ENCODE results near the gene PEX5.

The PEX5 gene

DNA sequence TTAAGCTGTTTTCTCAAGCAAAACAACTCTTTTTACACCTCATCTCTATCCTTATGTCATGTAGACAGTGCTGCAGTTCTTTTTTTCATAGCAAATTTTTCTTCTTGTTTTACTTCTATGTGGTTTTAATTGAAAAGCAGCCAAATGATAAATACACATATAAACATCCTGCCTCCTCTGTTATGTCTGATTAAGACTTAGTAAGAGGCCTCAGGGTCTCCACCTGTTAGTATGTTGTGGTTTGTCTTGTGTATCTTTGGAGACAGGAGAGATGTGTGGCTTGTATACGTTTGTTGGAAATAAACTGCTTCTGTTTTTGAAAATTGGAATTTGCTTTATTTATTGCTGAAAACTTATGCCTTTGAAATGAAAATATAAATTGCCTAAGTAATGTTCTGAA lies 32.0 kb downstream of the PEX5 start (continued):
- TF ChIP-seq, protein P1, sequence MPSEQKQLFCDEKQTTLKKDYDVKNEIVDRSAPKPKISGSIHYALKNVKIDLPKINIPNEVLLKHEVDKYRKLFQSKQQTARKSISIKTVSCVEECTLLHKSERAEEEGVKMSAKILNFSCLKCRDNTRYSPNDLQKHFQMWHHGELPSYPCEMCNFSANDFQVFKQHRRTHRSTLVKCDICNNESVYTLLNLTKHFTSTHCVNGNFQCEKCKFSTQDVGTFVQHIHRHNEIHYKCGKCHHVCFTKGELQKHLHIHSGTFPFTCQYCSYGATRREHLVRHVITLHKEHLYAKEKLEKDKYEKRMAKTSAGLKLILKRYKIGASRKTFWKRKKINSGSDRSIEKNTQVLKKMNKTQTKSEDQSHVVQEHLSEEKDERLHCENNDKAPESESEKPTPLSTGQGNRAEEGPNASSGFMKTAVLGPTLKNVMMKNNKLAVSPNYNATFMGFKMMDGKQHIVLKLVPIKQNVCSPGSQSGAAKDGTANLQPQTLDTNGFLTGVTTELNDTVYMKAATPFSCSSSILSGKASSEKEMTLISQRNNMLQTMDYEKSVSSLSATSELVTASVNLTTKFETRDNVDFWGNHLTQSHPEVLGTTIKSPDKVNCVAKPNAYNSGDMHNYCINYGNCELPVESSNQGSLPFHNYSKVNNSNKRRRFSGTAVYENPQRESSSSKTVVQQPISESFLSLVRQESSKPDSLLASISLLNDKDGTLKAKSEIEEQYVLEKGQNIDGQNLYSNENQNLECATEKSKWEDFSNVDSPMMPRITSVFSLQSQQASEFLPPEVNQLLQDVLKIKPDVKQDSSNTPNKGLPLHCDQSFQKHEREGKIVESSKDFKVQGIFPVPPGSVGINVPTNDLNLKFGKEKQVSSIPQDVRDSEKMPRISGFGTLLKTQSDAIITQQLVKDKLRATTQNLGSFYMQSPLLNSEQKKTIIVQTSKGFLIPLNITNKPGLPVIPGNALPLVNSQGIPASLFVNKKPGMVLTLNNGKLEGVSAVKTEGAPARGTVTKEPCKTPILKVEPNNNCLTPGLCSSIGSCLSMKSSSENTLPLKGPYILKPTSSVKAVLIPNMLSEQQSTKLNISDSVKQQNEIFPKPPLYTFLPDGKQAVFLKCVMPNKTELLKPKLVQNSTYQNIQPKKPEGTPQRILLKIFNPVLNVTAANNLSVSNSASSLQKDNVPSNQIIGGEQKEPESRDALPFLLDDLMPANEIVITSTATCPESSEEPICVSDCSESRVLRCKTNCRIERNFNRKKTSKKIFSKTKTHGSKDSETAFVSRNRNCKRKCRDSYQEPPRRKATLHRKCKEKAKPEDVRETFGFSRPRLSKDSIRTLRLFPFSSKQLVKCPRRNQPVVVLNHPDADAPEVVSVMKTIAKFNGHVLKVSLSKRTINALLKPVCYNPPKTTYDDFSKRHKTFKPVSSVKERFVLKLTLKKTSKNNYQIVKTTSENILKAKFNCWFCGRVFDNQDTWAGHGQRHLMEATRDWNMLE (tag by site-specific recombination; conservative IDR thresholded peaks at IDR 0.05; ENCODE audit: low read depth), result no peak
- TF ChIP-seq ZBTB44 (tag by site-specific recombination; IDR thresholded peaks at IDR 0.05), result no peak
- TF ChIP-seq, protein P2, sequence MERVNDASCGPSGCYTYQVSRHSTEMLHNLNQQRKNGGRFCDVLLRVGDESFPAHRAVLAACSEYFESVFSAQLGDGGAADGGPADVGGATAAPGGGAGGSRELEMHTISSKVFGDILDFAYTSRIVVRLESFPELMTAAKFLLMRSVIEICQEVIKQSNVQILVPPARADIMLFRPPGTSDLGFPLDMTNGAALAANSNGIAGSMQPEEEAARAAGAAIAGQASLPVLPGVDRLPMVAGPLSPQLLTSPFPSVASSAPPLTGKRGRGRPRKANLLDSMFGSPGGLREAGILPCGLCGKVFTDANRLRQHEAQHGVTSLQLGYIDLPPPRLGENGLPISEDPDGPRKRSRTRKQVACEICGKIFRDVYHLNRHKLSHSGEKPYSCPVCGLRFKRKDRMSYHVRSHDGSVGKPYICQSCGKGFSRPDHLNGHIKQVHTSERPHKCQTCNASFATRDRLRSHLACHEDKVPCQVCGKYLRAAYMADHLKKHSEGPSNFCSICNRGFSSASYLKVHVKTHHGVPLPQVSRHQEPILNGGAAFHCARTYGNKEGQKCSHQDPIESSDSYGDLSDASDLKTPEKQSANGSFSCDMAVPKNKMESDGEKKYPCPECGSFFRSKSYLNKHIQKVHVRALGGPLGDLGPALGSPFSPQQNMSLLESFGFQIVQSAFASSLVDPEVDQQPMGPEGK (tag by site-specific recombination; IDR thresholded peaks at IDR 0.05), result no peak
- no peak for TF ChIP-seq YY1 (tag by site-specific recombination; IDR thresholded peaks at IDR 0.05)
- no peak for TF ChIP-seq ZNF654 (tag by site-specific recombination; IDR thresholded peaks at IDR 0.05; ENCODE audit: low read depth)
- no peak for TF ChIP-seq PRDM10 (tag by site-specific recombination; IDR thresholded peaks at IDR 0.05)
- TF ChIP-seq ZNF223 (tag by site-specific recombination; IDR thresholded peaks at IDR 0.05), result no peak

- H3K27ac ChIP-seq (ENCODE audit: extremely low read depth, low read depth, low read length), result no peak overlapping the region
- H3K9me3 ChIP-seq (ENCODE audit: control insufficient read depth, insufficient read depth, low read depth, low read length), result no peaks in the 10 kb centered on the region
- H3K4me1 ChIP-seq (ENCODE audit: control insufficient read depth, insufficient read depth, low read length), result no peaks in the 10 kb centered on the region
- ChIA-PET CTCF (interaction anchor here (0.9 to 1.0 kb wide), 2 partner anchors 407 to 413 kb away, joined by 3 read pairs; no protein-coding TSS in a partner anchor), POLR2A (no interaction called here)
- H3K36me3 ChIP-seq (ENCODE audit: control insufficient read depth in 2 of 2, insufficient read depth in 1 of 2, low read length in 2 of 2), result no peaks in the 10 kb centered on the region
- no peak overlapping the region for H3K4me3 ChIP-seq (ENCODE audit: low read depth, low read length)
- TF ChIP-seq ZNF768 (tag by site-specific recombination; IDR thresholded peaks at IDR 0.05), result no peak
- TF ChIP-seq, protein P3, sequence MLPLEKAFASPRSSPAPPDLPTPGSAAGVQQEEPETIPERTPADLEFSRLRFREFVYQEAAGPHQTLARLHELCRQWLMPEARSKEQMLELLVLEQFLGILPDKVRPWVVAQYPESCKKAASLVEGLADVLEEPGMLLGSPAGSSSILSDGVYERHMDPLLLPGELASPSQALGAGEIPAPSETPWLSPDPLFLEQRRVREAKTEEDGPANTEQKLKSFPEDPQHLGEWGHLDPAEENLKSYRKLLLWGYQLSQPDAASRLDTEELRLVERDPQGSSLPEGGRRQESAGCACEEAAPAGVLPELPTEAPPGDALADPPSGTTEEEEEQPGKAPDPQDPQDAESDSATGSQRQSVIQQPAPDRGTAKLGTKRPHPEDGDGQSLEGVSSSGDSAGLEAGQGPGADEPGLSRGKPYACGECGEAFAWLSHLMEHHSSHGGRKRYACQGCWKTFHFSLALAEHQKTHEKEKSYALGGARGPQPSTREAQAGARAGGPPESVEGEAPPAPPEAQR (tag by site-specific recombination; IDR thresholded peaks at IDR 0.05), result no peak
- TF ChIP-seq ZNF391 (tag by site-specific recombination; IDR thresholded peaks at IDR 0.05; ENCODE audit: borderline replicate concordance, low read depth), result no peak
- no peak for TF ChIP-seq ZNF324 (tag by site-specific recombination; IDR thresholded peaks at IDR 0.05)
- TF ChIP-seq ZBTB1 (tag by site-specific recombination; IDR thresholded peaks at IDR 0.05), result no peak
- TF ChIP-seq ZNF510 (tag by site-specific recombination; IDR thresholded peaks at IDR 0.05; ENCODE audit: insufficient replicate concordance), result no peak
- no peak for TF ChIP-seq ZNF341 (tag by site-specific recombination; IDR thresholded peaks at IDR 0.05; ENCODE audit: low read depth)
- no peak for TF ChIP-seq ZNF174 (tag by site-specific recombination; IDR thresholded peaks at IDR 0.05)
- no peak for TF ChIP-seq PRDM4 (tag by site-specific recombination; IDR thresholded peaks at IDR 0.05)
- TF ChIP-seq ZNF521 (tag by site-specific recombination; IDR thresholded peaks at IDR 0.05), result no peak
- TF ChIP-seq IKZF3 (tag by site-specific recombination; IDR thresholded peaks at IDR 0.05), result no peak
These were observed 40.3 kb downstream of the PEX5 start for GRCh38 chr12:7229741-7230140.

Measured in HEK293 (cell line).